Right cardiac atrium (tissue), 5 donors: ENCODE measurements around the gene MCTS1. TPM values are rescaled to one million over a fixed set of nuclear protein-coding genes. Genes with fewer than 3 reads are reported as not detected.
"Not testable (repeated sequence)": the region's sequence is repeated elsewhere in the genome, so short reads cannot be mapped to it uniquely, and the experiment has no call there.

Experiments used
- ATAC-seq, 2 donors: fragments of 200-7000 bp; cut with Tn5 transposase; one replicate each; pipeline versions ENCODE4 v1.8.0 to v1.9.1; 2020; ENCODE audit warnings: moderate library complexity in 2 of 2, mild to moderate bottlenecking in 1 of 2
- DNase-seq, 3 donors: peaks; one replicate each; pipeline ENCODE4 v3.0.0-alpha.2; 2020
- H3K27ac ChIP-seq: one replicate; pipeline ENCODE4 v1.5.1; 2013; ENCODE audit warnings: mild to moderate bottlenecking, low read length, control low read depth, moderate library complexity
- H3K27me3 ChIP-seq: one replicate; pipeline ENCODE4 v1.6.1; 2013; ENCODE audit not compliant: control insufficient read depth, insufficient read depth
- H3K4me1 ChIP-seq: one replicate; pipeline ENCODE4 v1.6.1; 2013; ENCODE audit warnings: low read length; ENCODE audit not compliant: control insufficient read depth, insufficient read depth
- H3K4me3 ChIP-seq: one replicate; pipeline ENCODE4 v1.5.1; 2013; ENCODE audit warnings: low read length, control low read depth
- H3K9me3 ChIP-seq: one replicate; pipeline ENCODE4 v1.6.1; 2013; ENCODE audit warnings: low read length; ENCODE audit not compliant: control insufficient read depth
- WGBS: extraction: QIAGEN DNeasy Blood & Tissue Kit; methylation state at CpG from one replicate; pipeline ENCODE4 v1.1.7; 2013; 5-methylcytosine and 5-hydroxymethylcytosine counted together
- intact Hi-C, 4 donors: fragments of 100-400 bp; cut with DNase I; formaldehyde crosslinking; loops; one replicate each; pipeline versions ENCODE4 v1.11.0 to v1.14.0; 2022 to 2023
- polyA plus RNA-seq: library from polyadenylated mRNA; stranded (reverse); fragments of 200-250 nt; gene quantifications from one replicate; pipeline ENCODE4 v1.2.3, GENCODE V29; 2013
- total RNA-seq, 4 donors: library from RNA; stranded (reverse); fragmentation: NEBNext Ultra II Directional; extraction: Animal tissue kit (Norgen Biotek cat#: 25700); gene quantifications; one replicate each; pipeline ENCODE4 v1.2.1, GENCODE V29; 2021
- donor health status: healthy with polysubstance abuse.
- donor health status: DM: no; HTN: yes; CAD: no.
- donor health status: DM: no; HTN: no; CAD: no.
- donor health status: DM: no; HTN: yes; CAD: no; lungs with severe emphysema.
- donor health status: DM: yes; HTN: yes; CAD: no.

The MCTS1 gene
- total and polyA plus RNA-seq, 5 donors: 27.4 to 48.0 (median 29.5) TPM

- Histone ChIP-seq H3K4me3 (peak within 1 kb of the TSS; percentile 76), H3K27ac (peak within 1 kb of the TSS; percentile 98), H3K27me3 (no peaks in the 10 kb centered on the region), H3K4me1 (no peaks in the 10 kb centered on the region), H3K9me3 (no peaks in the 10 kb centered on the region)
- WGBS: under 1% methylated on average over 68 of the region's 68 CpGs
- peak; percentile 92 to 97 (median 97) for DNase-seq
- ATAC-seq: peak; percentile 100
- intact Hi-C loops: no loop called here
Observed at GRCh38 chrX:120629667-120630537, 26.0 kb downstream of the MCTS1 start, which contains the start of gene C1GALT1C1. TSS of gene C1GALT1C1 (minus strand) at chrX:120630054. CDS start at chrX:120627166, 2,888 bp downstream.

- H3K27me3 ChIP-seq: no peaks in the 10 kb centered on the region
- no peak for DNase-seq
- 82% methylated on average over 4 of the region's 4 CpGs for WGBS
- no peaks in the 10 kb centered on the region for H3K4me1 ChIP-seq
- no peak overlapping the region for H3K4me3 ChIP-seq
- no peaks in the 10 kb centered on the region for H3K9me3 ChIP-seq
- intact Hi-C loops: no loop called here
- H3K27ac ChIP-seq: no peak overlapping the region
- ATAC-seq: no peak
Observed at GRCh38 chrX:120638619-120639018, 34.7 kb downstream of the MCTS1 start.

GRCh38 chrX:120642871-120643270, 39.0 kb downstream of the MCTS1 start:
- 66% methylated on average over 2 of the region's 2 CpGs for WGBS
- Histone ChIP-seq H3K4me1 (no peaks in the 10 kb centered on the region), H3K27me3 (no peaks in the 10 kb centered on the region), H3K9me3 (no peaks in the 10 kb centered on the region), H3K27ac (no peak overlapping the region), H3K4me3 (no peak overlapping the region)
- ATAC-seq (no peak), DNase-seq (no peak)
- intact Hi-C loops: no loop called here

- H3K4me3 ChIP-seq: no peak overlapping the region
- no peak overlapping the region for H3K27ac ChIP-seq
- no peaks in the 10 kb centered on the region for H3K27me3 ChIP-seq
- H3K4me1 ChIP-seq: no peaks in the 10 kb centered on the region
- WGBS: 68% methylated on average over 4 of the region's 4 CpGs
- no peak for DNase-seq
- intact Hi-C loops: no loop called here
- no peak for ATAC-seq
- H3K9me3 ChIP-seq: no peaks in the 10 kb centered on the region
Observed at GRCh38 chrX:120647127-120647526, 43.2 kb downstream of the MCTS1 start.

- H3K4me3 ChIP-seq, DNase-seq, H3K27me3 ChIP-seq, H3K9me3 ChIP-seq, intact Hi-C loops, H3K4me1 ChIP-seq, ATAC-seq, H3K27ac ChIP-seq: not testable (repeated sequence)
- WGBS: 92% methylated on average over 1 of the region's 1 CpG
Observed at GRCh38 chrX:120652256-120652655, 48.4 kb downstream of the MCTS1 start.

GRCh38 chrX:120653000-120653399, 49.1 kb downstream of the MCTS1 start:
- intact Hi-C loops: no loop called here
- no peaks in the 10 kb centered on the region for H3K4me1 ChIP-seq
- H3K4me3 ChIP-seq: no peak overlapping the region
- no peaks in the 10 kb centered on the region for H3K9me3 ChIP-seq
- no peak for ATAC-seq
- H3K27ac ChIP-seq: no peak overlapping the region
- 40% methylated on average over 3 of the region's 3 CpGs for WGBS
- no peak for DNase-seq
- H3K27me3 ChIP-seq: no peaks in the 10 kb centered on the region

- ATAC-seq: no peak
- H3K4me1 ChIP-seq: no peaks in the 10 kb centered on the region
- intact Hi-C loops: loop anchor here in 2 of 4 donors (5.0 to 10.0 kb wide), 2 partner anchors 158 to 166 kb away; no protein-coding TSS in a partner anchor
- no peaks in the 10 kb centered on the region for H3K9me3 ChIP-seq
- no peak overlapping the region for H3K27ac ChIP-seq
- H3K4me3 ChIP-seq: no peak overlapping the region
- 59% methylated on average over 6 of the region's 6 CpGs for WGBS
- H3K27me3 ChIP-seq: no peaks in the 10 kb centered on the region
- DNase-seq: no peak
Observed at GRCh38 chrX:120660637-120661036, 56.7 kb downstream of the MCTS1 start.

Other genes with a start within 250 kb of the MCTS1 start
- gene ATP1B4, start 242.0 kb upstream of the MCTS1 start, total RNA-seq: under 1 TPM; 0.23 to 0.41 (median 0.31) TPM
- 3.8 TPM for gene ATP1B4, start 242.0 kb upstream of the MCTS1 start, polyA plus RNA-seq
- gene LAMP2, start 134.8 kb upstream of the MCTS1 start, total RNA-seq: 10 to 100 TPM; 72.6 to 80.0 (median 75.0) TPM
- gene LAMP2, start 134.8 kb upstream of the MCTS1 start, polyA plus RNA-seq: 37.6 TPM
- 10 to 100 TPM; 27.9 to 31.3 (median 29.0) TPM for gene CUL4B, start 43.1 kb upstream of the MCTS1 start, total RNA-seq
- 10.7 TPM for gene CUL4B, start 43.1 kb upstream of the MCTS1 start, polyA plus RNA-seq
- gene C1GALT1C1, start 26.0 kb downstream of the MCTS1 start, total RNA-seq: 10 to 100 TPM; 21.0 to 26.1 (median 22.4) TPM
- 26.5 TPM for gene C1GALT1C1, start 26.0 kb downstream of the MCTS1 start, polyA plus RNA-seq